Testis (tissue), 2 donors: ENCODE data around the gene MINDY4B.
A peak's percentile ranks its signal among the peaks of the same experiment; 100 is the strongest.

Experiments used
- POLR2A ChIP-seq: fragments of 450-650 bp; IDR thresholded peaks from one replicate; pipeline ENCODE4 v1.6.1; 2017; ENCODE audit warnings: antibody characterized with exemption, mild to moderate bottlenecking, moderate library complexity
- TF ChIP-seq, protein P1 (sequence below), 3 experiments: fragments of 450-650 bp in 2 of 3; fragments of 200-600 bp in 1 of 3; sonication (generic) in 1 of 3; IDR thresholded peaks; one replicate each; pipeline ENCODE4 v1.5.1; 2016 to 2019; ENCODE audit warnings: antibody characterized with exemption in 3 of 3, mild to moderate bottlenecking in 2 of 3, moderate library complexity in 1 of 3

DNA sequence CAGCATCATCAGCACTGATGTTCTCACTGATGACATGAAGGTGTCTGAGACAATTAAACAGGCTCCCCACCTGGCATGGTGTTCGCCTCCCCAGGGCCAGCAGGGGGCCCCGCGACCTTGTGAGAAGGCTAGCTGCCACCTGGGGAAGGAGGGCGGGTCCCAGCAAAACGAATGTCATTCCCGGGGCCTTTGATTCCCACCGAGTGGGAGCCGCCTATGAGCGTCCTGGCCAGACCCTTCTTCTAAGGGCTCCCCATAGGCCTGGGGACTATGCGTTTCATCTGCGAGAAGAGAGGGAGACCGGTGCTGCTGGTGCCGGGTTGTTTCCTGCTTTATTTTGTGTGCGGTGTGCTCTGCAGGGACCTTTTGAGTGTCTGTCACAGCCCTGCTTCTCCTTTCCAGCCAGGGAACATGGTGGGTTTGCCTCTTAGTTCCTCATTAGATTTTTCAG is 20.5 kb upstream of the MINDY4B start:
- TF ChIP-seq POLR2A: no peak
- TF ChIP-seq, protein P1, sequence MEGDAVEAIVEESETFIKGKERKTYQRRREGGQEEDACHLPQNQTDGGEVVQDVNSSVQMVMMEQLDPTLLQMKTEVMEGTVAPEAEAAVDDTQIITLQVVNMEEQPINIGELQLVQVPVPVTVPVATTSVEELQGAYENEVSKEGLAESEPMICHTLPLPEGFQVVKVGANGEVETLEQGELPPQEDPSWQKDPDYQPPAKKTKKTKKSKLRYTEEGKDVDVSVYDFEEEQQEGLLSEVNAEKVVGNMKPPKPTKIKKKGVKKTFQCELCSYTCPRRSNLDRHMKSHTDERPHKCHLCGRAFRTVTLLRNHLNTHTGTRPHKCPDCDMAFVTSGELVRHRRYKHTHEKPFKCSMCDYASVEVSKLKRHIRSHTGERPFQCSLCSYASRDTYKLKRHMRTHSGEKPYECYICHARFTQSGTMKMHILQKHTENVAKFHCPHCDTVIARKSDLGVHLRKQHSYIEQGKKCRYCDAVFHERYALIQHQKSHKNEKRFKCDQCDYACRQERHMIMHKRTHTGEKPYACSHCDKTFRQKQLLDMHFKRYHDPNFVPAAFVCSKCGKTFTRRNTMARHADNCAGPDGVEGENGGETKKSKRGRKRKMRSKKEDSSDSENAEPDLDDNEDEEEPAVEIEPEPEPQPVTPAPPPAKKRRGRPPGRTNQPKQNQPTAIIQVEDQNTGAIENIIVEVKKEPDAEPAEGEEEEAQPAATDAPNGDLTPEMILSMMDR (IDR thresholded peaks at IDR 0.05): peak; percentile 23 to 46 (median 34)
